Panc1 (cell line): ENCODE measurements around the gene SIGLECL1. TPM values are rescaled to one million over a fixed set of nuclear protein-coding genes. Genes with fewer than 3 reads are reported as not detected.

Experiments used
- ATAC-seq: fragments of 200-7000 bp; cut with Tn5 transposase; 2 replicates; pipeline ENCODE4 v1.9.1; 2020; ENCODE audit warnings: mild to moderate bottlenecking, moderate library complexity
- BruUV-seq: library from RNA; stranded (reverse); fragments of 400-500 nt; replicated peaks from 2 replicates; lab custom pipeline; 2021; lab: Mats Ljungman, UMichigan
- CTCF ChIA-PET: fragments of 300-600 bp; sonication (Branson Sonifier 250); formaldehyde crosslinking; loops from one replicate; lab custom pipeline; 2022; ENCODE audit warnings: antibody characterized with exemption; lab: Charles Lee
- POLR2A ChIA-PET: fragments of 300-600 bp; sonication (Branson Sonifier 250); formaldehyde crosslinking; loops from one replicate; lab custom pipeline; 2022; ENCODE audit warnings: antibody characterized with exemption; lab: Charles Lee
- DNase-seq: peaks from one replicate; pipeline ENCODE4 v3.0.0-alpha.2; 2010; ENCODE audit warnings: low read depth, low spot score
- H3K27ac ChIP-seq: 2 replicates; pipeline ENCODE4 v1.5.1; 2011; ENCODE audit warnings: mild to moderate bottlenecking, low read length, inconsistent platforms
- H3K27me3 ChIP-seq: fragments of 200-500 bp; sonication (Bioruptor generic); 2 replicates; pipeline ENCODE4 v1.6.0; 2014; ENCODE audit warnings: low read length, inconsistent platforms; ENCODE audit not compliant: control insufficient read depth, insufficient read depth
- H3K36me3 ChIP-seq: fragments of 200-500 bp; sonication (Bioruptor generic); 2 replicates; pipeline ENCODE4 v1.5.1; 2014; ENCODE audit warnings: inconsistent platforms, mild to moderate bottlenecking, low read length, moderate library complexity; ENCODE audit not compliant: control insufficient read depth, insufficient read depth
- H3K4me1 ChIP-seq: 2 replicates; pipeline ENCODE4 v1.5.1; 2011; ENCODE audit warnings: inconsistent platforms, mild to moderate bottlenecking, low read length, moderate library complexity; ENCODE audit not compliant: control insufficient read depth, insufficient read depth
- H3K4me3 ChIP-seq, 2 experiments: 2 replicates each; pipeline ENCODE4 v1.5.1; 2011 to 2012; ENCODE audit warnings: low read depth in 2 of 2, low read length in 2 of 2, mild to moderate bottlenecking in 2 of 2, inconsistent platforms in 1 of 2, moderate library complexity in 1 of 2
- H3K9me3 ChIP-seq: fragments of 200-500 bp; sonication (Bioruptor generic); 2 replicates; pipeline ENCODE4 v1.5.1; 2014; ENCODE audit warnings: low read depth, mild to moderate bottlenecking, inconsistent platforms, low read length, moderate library complexity; ENCODE audit not compliant: control insufficient read depth, insufficient read depth
- CTCF ChIP-seq: fragments of 450-650 bp; IDR thresholded peaks from 2 replicates; pipeline ENCODE4 v1.5.1; 2017; ENCODE audit warnings: mild to moderate bottlenecking
- POLR2AphosphoS5 ChIP-seq: IDR thresholded peaks from 2 replicates; pipeline ENCODE4 v1.6.1; 2012; ENCODE audit warnings: mild to moderate bottlenecking, low read depth, low read length, moderate library complexity
- SIN3A ChIP-seq: IDR thresholded peaks from 2 replicates; pipeline ENCODE4 v1.6.1; 2012; ENCODE audit warnings: low read depth, mild to moderate bottlenecking, low read length, moderate library complexity, borderline replicate concordance; ENCODE audit not compliant: insufficient read depth
- TCF7L2 ChIP-seq: IDR thresholded peaks from 2 replicates; pipeline ENCODE4 v1.6.1; 2011; ENCODE audit warnings: mild to moderate bottlenecking, low read depth, low read length, inconsistent platforms
- in situ Hi-C: cut with HindIII; loops from 2 replicates; pipeline ENCODE4 v1.10.0; 2016; ENCODE audit warnings: low sequenced_read_pairs, low pct_unique_long_range_greater_than_20kb
- intact Hi-C: fragments of 100-400 bp; cut with micrococcal nuclease; formaldehyde crosslinking; loops from one replicate; pipeline ENCODE4 v1.10.0; 2022; ENCODE audit not compliant: unreplicated experiment
- total RNA-seq: library from RNA; stranded (reverse); gene quantifications from one replicate; pipeline ENCODE4 v1.2.1, GENCODE V29; 2021; ENCODE audit not compliant: unreplicated experiment
- TF ChIP-seq, protein P1 (sequence below), 2 experiments: IDR thresholded peaks; 2 replicates each; pipeline ENCODE4 v1.6.1; 2011 to 2012; ENCODE audit warnings: low read depth in 2 of 2, control low read depth in 1 of 2, low read length in 1 of 2, mild to moderate bottlenecking in 1 of 2, moderate library complexity in 1 of 2; ENCODE audit not compliant: insufficient read depth in 1 of 2

Gene SIGLECL1
- total RNA-seq, 1 experiment from 2014 or later = not detected

GRCh38 chr19:51272183-51272810, 21.4 kb downstream of the SIGLECL1 start:
- intact Hi-C loops (no loop called here), in situ Hi-C loops (no loop called here)
- Histone ChIP-seq H3K4me1 (no peaks in the 10 kb centered on the region), H3K9me3 (no peaks in the 10 kb centered on the region), H3K4me3 (no peak overlapping the region), H3K27ac (no peak overlapping the region), H3K27me3 (no peaks in the 10 kb centered on the region), H3K36me3 (no peaks in the 10 kb centered on the region)
- ChIA-PET POLR2A (no interaction called here), CTCF (no interaction called here)
- TF ChIP-seq POLR2AphosphoS5 (no peak), SIN3A (no peak), CTCF (no peak), TCF7L2 (no peak)
- TF ChIP-seq, protein P1, sequence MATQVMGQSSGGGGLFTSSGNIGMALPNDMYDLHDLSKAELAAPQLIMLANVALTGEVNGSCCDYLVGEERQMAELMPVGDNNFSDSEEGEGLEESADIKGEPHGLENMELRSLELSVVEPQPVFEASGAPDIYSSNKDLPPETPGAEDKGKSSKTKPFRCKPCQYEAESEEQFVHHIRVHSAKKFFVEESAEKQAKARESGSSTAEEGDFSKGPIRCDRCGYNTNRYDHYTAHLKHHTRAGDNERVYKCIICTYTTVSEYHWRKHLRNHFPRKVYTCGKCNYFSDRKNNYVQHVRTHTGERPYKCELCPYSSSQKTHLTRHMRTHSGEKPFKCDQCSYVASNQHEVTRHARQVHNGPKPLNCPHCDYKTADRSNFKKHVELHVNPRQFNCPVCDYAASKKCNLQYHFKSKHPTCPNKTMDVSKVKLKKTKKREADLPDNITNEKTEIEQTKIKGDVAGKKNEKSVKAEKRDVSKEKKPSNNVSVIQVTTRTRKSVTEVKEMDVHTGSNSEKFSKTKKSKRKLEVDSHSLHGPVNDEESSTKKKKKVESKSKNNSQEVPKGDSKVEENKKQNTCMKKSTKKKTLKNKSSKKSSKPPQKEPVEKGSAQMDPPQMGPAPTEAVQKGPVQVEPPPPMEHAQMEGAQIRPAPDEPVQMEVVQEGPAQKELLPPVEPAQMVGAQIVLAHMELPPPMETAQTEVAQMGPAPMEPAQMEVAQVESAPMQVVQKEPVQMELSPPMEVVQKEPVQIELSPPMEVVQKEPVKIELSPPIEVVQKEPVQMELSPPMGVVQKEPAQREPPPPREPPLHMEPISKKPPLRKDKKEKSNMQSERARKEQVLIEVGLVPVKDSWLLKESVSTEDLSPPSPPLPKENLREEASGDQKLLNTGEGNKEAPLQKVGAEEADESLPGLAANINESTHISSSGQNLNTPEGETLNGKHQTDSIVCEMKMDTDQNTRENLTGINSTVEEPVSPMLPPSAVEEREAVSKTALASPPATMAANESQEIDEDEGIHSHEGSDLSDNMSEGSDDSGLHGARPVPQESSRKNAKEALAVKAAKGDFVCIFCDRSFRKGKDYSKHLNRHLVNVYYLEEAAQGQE (IDR thresholded peaks at IDR 0.05; ENCODE audit: insufficient read depth in 1 of 2, low read depth in 2 of 2, low read length in 1 of 2) = no peak
- DNase-seq (no peak), ATAC-seq (no peak)
- no TSS peak for BruUV-seq

DNA sequence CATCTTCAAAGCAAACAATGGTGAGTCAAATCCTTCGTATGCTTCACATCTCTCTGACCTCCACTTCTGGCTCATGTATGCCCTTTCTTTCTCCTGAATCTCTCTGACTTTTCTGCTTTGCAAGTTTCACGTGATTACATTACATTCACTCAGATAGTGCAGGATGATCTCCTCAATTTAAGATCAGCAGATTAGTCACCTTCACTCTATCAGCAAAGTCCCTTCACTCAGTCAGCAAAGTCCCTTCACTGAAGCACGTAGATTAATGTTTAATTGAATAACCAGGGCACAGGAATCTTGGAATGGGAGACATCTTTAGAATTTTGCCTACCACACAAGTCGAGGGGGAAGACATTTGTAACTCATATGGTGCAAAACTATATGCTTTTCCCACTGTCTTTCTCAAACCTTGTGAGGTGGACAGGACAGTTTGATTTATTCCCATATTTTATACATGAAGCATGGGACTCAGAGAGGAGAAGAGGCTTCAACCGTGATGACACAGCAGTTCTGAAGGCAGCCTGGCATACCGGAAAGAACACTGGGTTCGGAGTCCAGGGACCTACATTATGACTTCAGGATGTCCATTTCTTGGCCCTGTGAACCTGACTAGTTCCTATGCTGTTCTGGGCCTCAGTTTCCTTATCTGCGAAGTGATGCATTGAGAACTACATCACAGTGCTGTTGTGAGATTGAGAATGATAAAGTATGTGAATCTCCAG, 23.3 kb downstream of the SIGLECL1 start:
- TF ChIP-seq, protein P1 (IDR thresholded peaks at IDR 0.05; ENCODE audit: insufficient read depth in 1 of 2, low read depth in 2 of 2, low read length in 1 of 2) = no peak
- TF ChIP-seq TCF7L2 = no peak
- TF ChIP-seq POLR2AphosphoS5 = no peak
- no peak for TF ChIP-seq CTCF
- no peak for TF ChIP-seq SIN3A
- BruUV-seq = no TSS peak
- DNase-seq = no peak
- ChIA-PET POLR2A (interaction anchor here (0.5 kb wide), 1 partner anchor 238 kb away, joined by 3 read pairs; no protein-coding TSS in a partner anchor), CTCF (no interaction called here)
- no peaks in the 10 kb centered on the region; the same call in 1 of the 2 replicates for H3K27me3 ChIP-seq
- in situ Hi-C loops = no loop called here
- no peaks in the 10 kb centered on the region for H3K4me1 ChIP-seq
- H3K4me3 ChIP-seq = no peak overlapping the region
- ATAC-seq = no peak
- no peaks in the 10 kb centered on the region for H3K9me3 ChIP-seq
- intact Hi-C loops = no loop called here
- no peak overlapping the region for H3K27ac ChIP-seq
- no peaks in the 10 kb centered on the region for H3K36me3 ChIP-seq
